Lower leg skin (tissue), 4 donors: Measurements from ENCODE around the gene RFX2. TPM values are rescaled to one million over a fixed set of nuclear protein-coding genes. Genes with fewer than 3 reads are reported as not detected.

Experiments used
- DNase-seq, 2 donors: peaks; one replicate each; pipeline ENCODE4 v3.0.0-alpha.2; 2019; ENCODE audit warnings: low spot score in 2 of 2
- H3K4me3 ChIP-seq: fragments of 200-600 bp; sonication (generic); 2 replicates; pipeline ENCODE4 v1.5.1; 2017; ENCODE audit warnings: mild to moderate bottlenecking, low read depth; ENCODE audit not compliant: poor library complexity, severe bottlenecking
- CTCF ChIP-seq, 3 donors: fragments of 450-650 bp; IDR thresholded peaks; one replicate each; pipeline ENCODE4 v1.5.1; 2016; ENCODE audit warnings: antibody characterized with exemption in 3 of 3, mild to moderate bottlenecking in 3 of 3, moderate library complexity in 2 of 3
- POLR2A ChIP-seq, 2 donors: fragments of 450-650 bp; IDR thresholded peaks; one replicate each; pipeline ENCODE4 v1.6.1; 2016 to 2017; ENCODE audit warnings: antibody characterized with exemption in 2 of 2, mild to moderate bottlenecking in 1 of 2, moderate library complexity in 1 of 2
- WGBS, 2 donors: methylation state at CpG; one replicate each; pipeline ENCODE4 v1.1.5; 2018; 5-methylcytosine and 5-hydroxymethylcytosine counted together
- intact Hi-C: fragments of 100-400 bp; cut with DNase I; formaldehyde crosslinking; loops from one replicate; pipeline ENCODE4 v1.15.0; 2023; ENCODE audit warnings: low total_unique reads
- total RNA-seq, 4 donors: library from RNA; depleted of rRNA; stranded (reverse); fragments of >200 nt; gene quantifications; one replicate each; pipeline ENCODE4 v1.1.0, GENCODE V29; 2016

RFX2 gene
- total RNA-seq, 4 donors from 2014 or later = 19.6 to 28.7 (median 25.8) TPM

GRCh38 chr19:6045108-6045507, 65.2 kb downstream of the RFX2 start:
- H3K4me3 ChIP-seq = no peak overlapping the region
- DNase-seq = peak in 1 of 2 donors; percentile 72
- intact Hi-C loops = loop anchor here (5.0 to 10.0 kb wide), 2 partner anchors 82 to 250 kb away; no protein-coding TSS in a partner anchor
- WGBS, 2 donors = 94 to 96% methylated on average over 7 of the region's 7 CpGs
- no peak for TF ChIP-seq CTCF (IDR thresholded peaks at IDR 0.05)
- TF ChIP-seq POLR2A (IDR thresholded peaks at IDR 0.05) = no peak

- TF ChIP-seq POLR2A (IDR thresholded peaks at IDR 0.05) (no peak), CTCF (IDR thresholded peaks at IDR 0.05) (no peak)
- intact Hi-C loops = loop anchor here (10.0 kb wide), 1 partner anchor 251 kb away; no protein-coding TSS in a partner anchor
- H3K4me3 ChIP-seq = no peak overlapping the region
- peak in 1 of 2 donors; percentile 57 for DNase-seq
- 90 to 95% methylated on average over 21 of the region's 21 CpGs for WGBS, 2 donors
Measured at GRCh38 chr19:6044056-6044805, 66.1 kb downstream of the RFX2 start.

- no peak overlapping the region for H3K4me3 ChIP-seq
- 81 to 86% methylated on average over 12 of the region's 12 CpGs for WGBS, 2 donors
- intact Hi-C loops = loop anchor here (10.0 kb wide), 1 partner anchor 252 kb away; no protein-coding TSS in a partner anchor
- TF ChIP-seq CTCF (IDR thresholded peaks at IDR 0.05) (no peak), POLR2A (IDR thresholded peaks at IDR 0.05) (no peak)
- peak in 1 of 2 donors; percentile 59 for DNase-seq
Measured at GRCh38 chr19:6042776-6043726, 67.2 kb downstream of the RFX2 start.

GRCh38 chr19:6041991-6042481, 68.3 kb downstream of the RFX2 start:
- H3K4me3 ChIP-seq = no peak overlapping the region
- intact Hi-C loops = loop anchor here (10.0 kb wide), 1 partner anchor 253 kb away; no protein-coding TSS in a partner anchor
- DNase-seq = peak in 1 of 2 donors; percentile 66
- 85 to 92% methylated on average over 27 of the region's 27 CpGs for WGBS, 2 donors
- TF ChIP-seq CTCF (IDR thresholded peaks at IDR 0.05) = no peak
- no peak for TF ChIP-seq POLR2A (IDR thresholded peaks at IDR 0.05)

GRCh38 chr19:6041071-6041470, 69.2 kb downstream of the RFX2 start:
- peak in 1 of 2 donors; percentile 28 for DNase-seq
- intact Hi-C loops = loop anchor here (10.0 kb wide), 1 partner anchor 254 kb away; no protein-coding TSS in a partner anchor
- no peak overlapping the region for H3K4me3 ChIP-seq
- 91 to 94% methylated on average over 5 of the region's 5 CpGs for WGBS, 2 donors
- TF ChIP-seq POLR2A (IDR thresholded peaks at IDR 0.05) (no peak), CTCF (IDR thresholded peaks at IDR 0.05) (no peak)
